DMS53 treated with DMSO at 0.1 percent for 48 hours (cell line): Measurements from ENCODE around the gene SLC2A10.

ENCODE experiments used
- DNase-seq: peaks from one replicate; lab custom pipeline; 2025; ENCODE audit not compliant: unreplicated experiment; lab: John Stamatoyannopoulos, UW

SLC2A10 gene

GRCh38 chr20:46701986-46702385 is 7.5 kb upstream of the SLC2A10 start:
- no peak for DNase-seq

GRCh38 chr20:46702447-46703203 is 6.8 kb upstream of the SLC2A10 start:
- DNase-seq: no peak

DNA sequence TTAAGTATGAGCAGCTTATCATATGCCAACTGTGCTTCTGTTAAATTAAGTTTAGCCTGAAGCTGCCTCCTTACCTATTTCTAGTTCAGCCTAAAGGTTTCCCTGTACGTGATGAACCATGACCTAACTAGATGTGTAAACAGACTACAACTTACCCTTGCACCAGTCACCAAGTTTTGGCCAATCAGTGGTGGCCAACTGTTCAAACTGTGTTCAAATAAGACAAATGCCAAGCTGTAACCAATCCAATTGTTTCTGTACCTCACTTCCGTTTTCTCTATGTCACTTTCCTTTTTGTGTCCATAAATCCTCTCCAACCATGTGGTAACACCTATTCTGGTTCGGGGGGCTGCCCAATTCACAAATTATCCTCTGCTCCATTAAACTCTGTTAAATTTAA is 6.0 kb upstream of the SLC2A10 start:
- no peak for DNase-seq

DNA sequence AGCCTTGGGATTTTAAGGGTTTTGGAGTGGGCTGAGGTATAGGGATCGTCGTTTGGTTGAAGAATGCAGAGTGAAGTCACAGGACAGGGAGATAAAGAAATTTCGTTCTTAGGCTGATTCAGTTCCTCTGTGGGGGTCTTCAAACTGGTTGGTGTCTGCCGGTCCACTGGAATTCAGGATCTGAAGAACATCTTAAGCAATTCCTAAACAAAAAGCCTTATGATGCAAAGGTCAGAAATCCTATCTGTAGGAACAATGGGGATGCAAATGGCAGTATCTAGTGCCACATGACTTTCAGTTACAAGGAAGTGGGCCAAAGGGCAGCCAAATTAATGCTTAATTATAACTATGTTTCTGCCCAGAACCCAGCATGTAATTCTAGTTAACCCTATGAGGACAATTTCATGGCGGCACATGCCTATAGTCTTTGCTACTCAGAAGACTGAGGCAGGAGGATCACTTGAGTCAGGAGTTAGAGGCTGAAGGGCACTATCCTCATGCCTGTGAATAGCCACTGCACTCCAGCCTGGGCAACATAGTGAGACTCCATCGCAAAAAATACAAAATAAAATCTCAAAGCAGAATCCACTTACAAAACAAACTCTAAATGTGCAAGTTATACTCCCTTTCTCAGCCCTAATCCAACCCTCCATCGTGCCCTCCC is 4.6 kb upstream of the SLC2A10 start:
- DNase-seq: no peak

DNA sequence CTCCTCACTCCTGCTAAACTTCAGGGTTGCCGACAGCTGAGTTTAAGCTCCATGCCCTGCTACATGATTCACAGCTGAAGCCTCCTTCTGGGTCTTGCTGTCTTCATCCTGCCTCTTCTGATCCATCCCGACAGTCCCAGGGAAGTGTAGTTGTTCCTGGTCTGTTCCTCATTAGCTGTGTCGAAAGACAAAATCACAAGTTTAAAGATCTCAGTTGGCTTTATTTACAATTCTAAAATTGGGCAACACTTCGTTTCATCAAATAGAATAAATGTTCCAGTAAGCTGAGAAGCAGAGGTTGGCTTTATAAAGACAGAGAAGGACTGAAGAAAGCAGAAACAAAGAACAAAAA is 4.1 kb upstream of the SLC2A10 start:
- DNase-seq: no peak

GRCh38 chr20:46706242-46706641 is 3.2 kb upstream of the SLC2A10 start:
- no peak for DNase-seq

DNA sequence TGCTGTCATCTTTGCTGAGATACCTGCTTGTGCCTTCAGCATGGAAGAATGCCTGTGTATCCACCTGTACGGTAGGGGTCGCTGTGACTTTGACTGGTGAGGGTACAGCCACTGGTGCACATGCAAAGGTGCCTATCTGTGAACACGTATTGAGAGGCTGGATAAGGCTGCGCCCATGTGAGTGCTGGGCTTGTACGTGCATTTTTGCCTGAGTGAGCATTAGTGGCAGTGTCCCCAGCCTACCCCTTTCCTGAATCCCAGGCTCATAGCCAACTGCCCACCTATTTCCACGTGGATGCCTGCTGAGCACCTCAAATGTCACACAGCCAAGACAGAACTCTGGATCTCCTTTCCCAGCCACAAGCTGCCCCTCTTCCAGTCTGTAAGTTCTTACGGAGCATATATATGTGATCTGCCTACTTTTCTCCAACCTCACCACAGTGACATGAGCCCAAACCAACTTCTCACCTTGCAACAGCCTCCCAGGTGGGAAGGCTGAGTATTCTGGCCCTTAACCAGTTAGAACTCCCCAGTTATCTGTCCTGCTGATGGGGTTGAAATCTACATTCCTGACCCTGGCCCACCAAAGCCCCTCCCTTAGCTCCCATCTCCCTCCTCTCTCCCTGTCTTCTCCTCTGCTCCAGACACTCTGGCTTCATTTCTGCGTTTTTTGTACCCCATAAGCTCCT is 1.1 kb upstream of the SLC2A10 start:
- DNase-seq: no peak

DNA sequence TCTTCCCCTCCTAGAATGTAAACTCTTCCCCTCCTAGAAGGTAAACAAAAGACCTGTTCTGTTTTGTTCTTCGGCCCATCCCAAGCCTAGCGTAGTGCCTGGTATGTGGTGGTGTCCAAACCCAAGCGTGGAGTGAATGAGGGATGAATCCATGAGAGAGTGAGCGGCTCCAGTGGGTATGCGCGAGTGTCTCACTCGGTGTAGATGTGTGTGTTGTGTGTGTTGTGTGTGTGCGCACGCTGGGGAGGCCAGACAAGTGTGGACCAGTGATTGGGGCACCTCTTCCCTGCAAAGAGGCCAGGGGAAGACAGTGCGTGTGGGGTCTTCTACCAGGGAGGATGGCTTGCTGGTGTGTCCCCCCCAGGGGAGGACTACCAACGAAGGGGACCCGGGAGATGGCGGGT is 392 bp upstream of the SLC2A10 start:
- DNase-seq: no peak

DNA sequence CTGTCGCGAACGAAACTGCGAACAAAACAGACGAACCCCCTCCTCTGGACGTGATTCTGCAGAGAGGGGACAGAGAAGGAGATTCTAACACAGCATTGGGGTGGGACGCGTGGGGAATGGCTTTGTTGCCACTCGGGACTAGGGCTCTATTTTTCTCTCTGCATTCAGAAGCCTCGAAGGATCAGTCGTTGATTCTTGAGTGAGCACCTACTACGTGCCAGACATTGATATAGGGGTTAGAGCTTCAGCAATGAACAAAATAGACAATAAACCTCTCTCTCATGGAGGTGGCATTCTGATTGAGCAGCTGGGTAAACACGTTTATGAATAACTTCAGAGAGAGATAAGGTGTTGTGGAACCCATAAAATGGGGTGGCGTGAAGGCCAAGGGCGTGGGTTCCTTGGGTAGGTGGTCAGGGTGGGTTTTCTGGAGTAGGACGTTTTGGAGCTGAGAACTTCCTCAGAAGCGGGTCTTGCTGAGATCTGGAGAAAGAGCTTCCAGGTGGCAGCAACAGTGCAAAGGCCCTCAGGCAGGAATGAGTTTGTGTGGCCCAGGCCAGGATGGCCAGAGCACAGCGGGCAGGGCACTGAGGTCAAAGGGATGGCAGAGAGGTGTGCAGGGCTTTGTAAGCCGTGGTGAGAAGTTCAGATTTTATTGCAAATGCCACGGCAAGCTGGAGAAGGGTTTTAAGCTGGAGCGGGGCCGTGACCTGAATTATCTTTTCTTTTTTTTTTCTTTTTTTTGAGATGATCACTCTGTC is 884 bp downstream of the SLC2A10 start:
- no peak for DNase-seq

- DNase-seq: no peak
Measured at GRCh38 chr20:46712056-46712636, 2.7 kb downstream of the SLC2A10 start.

- DNase-seq: no peak
Measured at GRCh38 chr20:46713957-46714834, 4.7 kb downstream of the SLC2A10 start.

DNA sequence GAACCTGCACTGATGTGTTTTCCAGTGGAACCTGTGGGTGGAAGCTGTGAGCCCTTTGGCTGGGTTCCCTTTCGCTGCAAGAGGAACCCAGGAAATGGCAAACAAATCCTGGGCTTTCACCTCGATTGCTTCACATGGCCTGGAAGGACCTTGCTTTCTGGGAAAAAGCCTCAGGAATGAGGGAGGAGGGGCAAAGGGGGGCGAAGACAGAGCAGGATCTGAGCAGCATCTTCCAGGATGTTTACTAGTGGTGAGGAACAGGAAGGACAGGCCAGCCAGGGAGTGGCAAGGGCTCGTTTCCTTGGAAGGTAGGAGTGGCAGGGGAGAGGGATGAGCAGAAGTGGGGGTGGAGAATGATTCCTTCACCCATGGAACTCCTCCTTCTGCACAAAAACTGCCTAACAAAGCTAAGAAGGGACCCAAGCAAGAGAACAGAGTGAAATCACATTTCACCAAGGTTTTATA is 5.9 kb downstream of the SLC2A10 start:
- DNase-seq: no peak

- no peak for DNase-seq
Measured at GRCh38 chr20:46717818-46718541, 8.5 kb downstream of the SLC2A10 start.

- DNase-seq: no peak
Measured at GRCh38 chr20:46720019-46720418, 10.6 kb downstream of the SLC2A10 start.

- no peak for DNase-seq
Measured at GRCh38 chr20:46720776-46721425, 11.5 kb downstream of the SLC2A10 start.

DNA sequence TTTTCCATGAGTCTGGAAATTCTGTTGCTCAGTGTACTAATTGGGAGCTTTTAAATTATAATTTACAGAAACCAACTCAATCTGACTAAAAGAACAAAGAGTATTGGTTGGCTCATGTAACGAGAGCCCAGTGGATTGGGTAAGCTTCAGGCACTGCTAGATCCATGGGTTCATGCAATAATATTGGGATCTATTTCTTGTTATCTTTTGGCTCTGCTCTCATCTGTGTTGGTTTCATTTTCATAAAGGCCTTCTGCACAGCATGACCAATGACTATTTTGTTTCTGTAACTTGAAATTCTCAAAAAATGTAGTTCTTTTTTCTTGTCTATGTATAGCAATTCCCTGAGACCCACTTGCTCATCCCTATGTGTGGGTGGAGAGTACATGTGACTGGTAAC is 12.0 kb downstream of the SLC2A10 start:
- no peak for DNase-seq

DNA sequence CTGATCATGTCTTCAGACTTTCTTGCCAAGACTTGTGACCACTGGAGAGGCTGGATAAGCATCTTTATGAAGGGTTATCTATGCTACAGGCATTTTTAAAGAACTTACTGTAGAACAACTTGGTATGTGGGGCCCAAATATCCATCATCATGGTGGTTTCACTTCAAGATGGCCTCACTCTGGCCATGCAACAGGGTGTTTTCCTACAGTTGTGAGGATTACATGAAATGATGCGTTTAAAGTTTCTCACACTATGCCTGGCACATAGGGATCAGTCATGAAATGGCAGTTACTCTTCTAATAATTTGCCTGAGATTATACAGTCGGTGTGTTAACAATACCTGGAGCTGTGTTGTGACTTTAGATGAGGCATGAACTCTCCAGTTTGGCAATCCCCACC is 13.0 kb downstream of the SLC2A10 start:
- DNase-seq: no peak

GRCh38 chr20:46723039-46723438 is 13.6 kb downstream of the SLC2A10 start:
- DNase-seq: no peak
